HepG2 (cell line): Measurements from ENCODE around the gene MAP2K5. TPM values are rescaled to one million over a fixed set of nuclear protein-coding genes. Genes with fewer than 3 reads are reported as not detected.
"Not testable (repeated sequence)": the region's sequence is repeated elsewhere in the genome, so short reads cannot be mapped to it uniquely, and the experiment has no call there.

ENCODE experiments used
- ARID5B ChIP-seq: IDR thresholded peaks from 2 replicates; pipeline ENCODE4 v1.4.0; 2020; ENCODE audit warnings: mild to moderate bottlenecking, missing genetic modification reagents
- FOXP1 ChIP-seq, 2 experiments: fragments of 450-650 bp in 1 of 2; IDR thresholded peaks; 2 replicates each; pipeline ENCODE4 v1.6.1; 2017 to 2018; ENCODE audit warnings: antibody characterized with exemption in 1 of 2
- ISL2 ChIP-seq: sonication (generic); formaldehyde crosslinking; IDR thresholded peaks from 2 replicates; pipeline ENCODE4 v1.5.0; 2020; ENCODE audit warnings: missing genetic modification reagents
- KLF16 ChIP-seq, 2 experiments: sonication (generic) in 1 of 2; formaldehyde crosslinking in 1 of 2; IDR thresholded peaks; 2 replicates each; pipeline versions ENCODE4 v1.6.1 to v1.8.0; 2016 to 2023; ENCODE audit warnings: missing genetic modification reagents in 2 of 2, missing compliant biosample characterization in 1 of 2
- LCORL ChIP-seq, 2 experiments: fragments of 450-650 bp in 1 of 2; sonication (generic) in 1 of 2; formaldehyde crosslinking in 1 of 2; IDR thresholded peaks; 2 replicates each; pipeline versions ENCODE4 v1.5.0 to v1.6.1; 2017 to 2020; ENCODE audit warnings: antibody characterized with exemption in 1 of 2, missing genetic modification reagents in 1 of 2
- MIER3 ChIP-seq: IDR thresholded peaks from 2 replicates; pipeline ENCODE4 v1.6.1; 2016; ENCODE audit warnings: missing compliant biosample characterization, borderline replicate concordance
- NFIC ChIP-seq: IDR thresholded peaks from 2 replicates; pipeline ENCODE4 v1.6.1; 2012; ENCODE audit warnings: mild to moderate bottlenecking, low read length, inconsistent platforms
- PAXIP1 ChIP-seq: sonication (generic); formaldehyde crosslinking; conservative IDR thresholded peaks from 2 replicates; pipeline ENCODE4 v1.4.0; 2020; ENCODE audit warnings: mild to moderate bottlenecking, missing genetic modification reagents, moderate library complexity
- RXRB ChIP-seq: IDR thresholded peaks from 2 replicates; pipeline ENCODE4 v1.6.1; 2016; ENCODE audit warnings: borderline replicate concordance, missing genetic modification reagents, missing compliant biosample characterization
- SALL1 ChIP-seq: sonication (generic); formaldehyde crosslinking; IDR thresholded peaks from 2 replicates; pipeline ENCODE4 v1.8.0; 2022; ENCODE audit warnings: mild to moderate bottlenecking, missing genetic modification reagents
- SAP130 ChIP-seq: IDR thresholded peaks from 2 replicates; pipeline ENCODE4 v1.6.1; 2016; ENCODE audit warnings: low read depth
- SOX13 ChIP-seq, 3 experiments: fragments of 450-650 bp in 1 of 3; sonication (generic) in 1 of 3; formaldehyde crosslinking in 1 of 3; IDR thresholded peaks in 2 of 3; conservative IDR thresholded peaks in 1 of 3; 2 replicates each; pipeline versions ENCODE4 v1.5.0 to v1.6.1; 2016 to 2020; ENCODE audit warnings: antibody characterized with exemption in 1 of 3, mild to moderate bottlenecking in 1 of 3, missing compliant biosample characterization in 1 of 3, missing genetic modification reagents in 1 of 3, moderate library complexity in 1 of 3
- TBX3 ChIP-seq: fragments of 450-650 bp; IDR thresholded peaks from 2 replicates; pipeline ENCODE4 v1.6.1; 2017; ENCODE audit warnings: antibody characterized with exemption, mild to moderate bottlenecking, inconsistent platforms, borderline replicate concordance
- ZNF501 ChIP-seq: sonication (generic); formaldehyde crosslinking; IDR thresholded peaks from 2 replicates; pipeline ENCODE4 v1.5.1; 2020; ENCODE audit warnings: mild to moderate bottlenecking, moderate library complexity, missing genetic modification reagents
- ZNF503 ChIP-seq: sonication (generic); formaldehyde crosslinking; IDR thresholded peaks from 2 replicates; pipeline ENCODE4 v1.4.0; 2020; ENCODE audit warnings: missing genetic modification reagents
- ZNF614 ChIP-seq: IDR thresholded peaks from 2 replicates; pipeline ENCODE4 v1.6.1; 2018; ENCODE audit warnings: missing biosample characterization, missing genetic modification reagents, inconsistent platforms, borderline replicate concordance
- polyA plus RNA-seq, 8 experiments: library from polyadenylated mRNA; depleted of rRNA in 3 of 8; stranded (reverse) in 7 of 8; unstranded in 1 of 8; fragments of >200 nt; fragmentation: Illumina TruSeq in 4 of 8; extraction: Trizol in 4 of 8; gene quantifications; 2 replicates each; pipeline versions ENCODE4 v1.2.1 to v1.2.3, GENCODE V29; 2011 to 2016; ENCODE audit warnings: low read depth in 4 of 8, missing spikeins in 1 of 8, mixed read lengths in 1 of 8; ENCODE audit not compliant: insufficient read depth in 1 of 8
- total RNA-seq, 5 experiments: library from RNA; depleted of rRNA; stranded (reverse); fragments of >200 nt; fragmentation: Illumina TruSeq; extraction: Trizol; gene quantifications; 2 replicates each; pipeline ENCODE4 v1.2.3, GENCODE V29; 2016; ENCODE audit warnings: low read depth in 1 of 5
- TF ChIP-seq, protein P1 (sequence below): sonication (generic); formaldehyde crosslinking; IDR thresholded peaks from 2 replicates; pipeline ENCODE4 v1.4.0; 2020; ENCODE audit warnings: missing genetic modification reagents

MAP2K5 gene
- total and polyA plus RNA-seq, 2 of the 13 experiments (the other 11 are each of a cell fraction or from before 2014, with no cell fraction given), result 4.0 to 4.3 TPM

DNA sequence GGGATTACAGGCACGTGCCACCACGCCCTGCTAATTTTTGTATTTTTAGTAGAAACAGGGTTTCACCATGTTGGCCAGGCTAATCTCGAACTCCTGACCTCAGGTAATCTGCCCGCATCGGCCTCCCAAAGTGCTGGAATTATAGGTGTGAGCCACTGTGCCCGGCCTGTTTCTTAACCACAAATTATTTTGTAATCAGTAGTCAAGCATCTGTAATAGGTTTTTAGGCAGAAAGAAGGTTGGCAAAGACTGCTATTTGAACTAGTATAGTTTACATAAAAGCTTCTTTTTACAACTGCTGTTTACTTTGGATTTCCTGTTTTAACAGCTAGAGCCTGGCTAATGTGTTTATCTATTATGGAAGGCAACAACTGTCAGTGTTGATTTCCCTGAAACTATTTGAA lies 72.6 kb downstream of the MAP2K5 start (continued):
- TF ChIP-seq SALL1, result peak; percentile 30; the same call in 1 of the 2 replicates
- 0 out of 2 replicates have a peak, but pooled peaks have one; percentile 30 for TF ChIP-seq MIER3 (CRISPR knock-in tag)
- TF ChIP-seq SAP130, result peak; percentile 56
- TF ChIP-seq FOXP1 (IDR thresholded peaks at IDR 0.05), result peak; percentile 86
- TF ChIP-seq FOXP1 (CRISPR knock-in tag; IDR thresholded peaks at IDR 0.05), result peak; percentile 98
- 0 out of 2 replicates have a peak, but pooled peaks have one; percentile 19 for TF ChIP-seq ZNF501 (CRISPR knock-in tag)
- TF ChIP-seq PAXIP1 (CRISPR knock-in tag), result peak; percentile 55
- not testable (repeated sequence) for TF ChIP-seq LCORL, SOX13 (IDR thresholded peaks at IDR 0.05)
- TF ChIP-seq LCORL (CRISPR knock-in tag; IDR thresholded peaks at IDR 0.05), result peak; percentile 30; the same call in 1 of the 2 replicates
- peak; percentile 50; the same call in 1 of the 2 replicates for TF ChIP-seq NFIC
- TF ChIP-seq RXRB (CRISPR knock-in tag), result peak; percentile 65; the same call in 1 of the 2 replicates
- peak; percentile 42; the same call in 1 of the 2 replicates for TF ChIP-seq ZNF614 (CRISPR knock-in tag)
- TF ChIP-seq, protein P1, sequence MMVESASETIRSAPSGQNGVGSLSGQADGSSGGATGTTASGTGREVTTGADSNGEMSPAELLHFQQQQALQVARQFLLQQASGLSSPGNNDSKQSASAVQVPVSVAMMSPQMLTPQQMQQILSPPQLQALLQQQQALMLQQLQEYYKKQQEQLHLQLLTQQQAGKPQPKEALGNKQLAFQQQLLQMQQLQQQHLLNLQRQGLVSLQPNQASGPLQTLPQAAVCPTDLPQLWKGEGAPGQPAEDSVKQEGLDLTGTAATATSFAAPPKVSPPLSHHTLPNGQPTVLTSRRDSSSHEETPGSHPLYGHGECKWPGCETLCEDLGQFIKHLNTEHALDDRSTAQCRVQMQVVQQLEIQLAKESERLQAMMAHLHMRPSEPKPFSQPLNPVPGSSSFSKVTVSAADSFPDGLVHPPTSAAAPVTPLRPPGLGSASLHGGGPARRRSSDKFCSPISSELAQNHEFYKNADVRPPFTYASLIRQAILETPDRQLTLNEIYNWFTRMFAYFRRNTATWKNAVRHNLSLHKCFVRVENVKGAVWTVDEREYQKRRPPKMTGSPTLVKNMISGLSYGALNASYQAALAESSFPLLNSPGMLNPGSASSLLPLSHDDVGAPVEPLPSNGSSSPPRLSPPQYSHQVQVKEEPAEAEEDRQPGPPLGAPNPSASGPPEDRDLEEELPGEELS (CRISPR knock-in tag), result peak; percentile 77
- peak; percentile 37; the same call in 1 of the 2 replicates for TF ChIP-seq ZNF503 (CRISPR knock-in tag)
- TF ChIP-seq KLF16 (CRISPR knock-in tag; IDR thresholded peaks at IDR 0.05), result 0 out of 4 replicates have a peak, but pooled peaks of 1 of the 2 experiments have one; percentile 42
- TF ChIP-seq TBX3, result peak; percentile 97
- TF ChIP-seq ISL2, result peak; percentile 79
- peak; percentile 84 for TF ChIP-seq ARID5B (CRISPR knock-in tag)
- TF ChIP-seq SOX13 (CRISPR knock-in tag; conservative IDR thresholded peaks at IDR 0.05 in 1 of 2, IDR thresholded peaks at IDR 0.05 in 1 of 2), result peak in 1 of 2 experiments; percentile 41; a peak in 1 of 4 replicates
